Pancreas (tissue), 10 donors: ENCODE results near the gene LAMA5. TPM values are rescaled to one million over a fixed set of nuclear protein-coding genes. Genes with fewer than 3 reads are reported as not detected.

Experiments
- ATAC-seq, 4 donors: fragments of 200-7000 bp; cut with Tn5 transposase; one replicate each; pipeline versions ENCODE4 v1.8.0 to v1.9.1; 2020; ENCODE audit warnings: mild to moderate bottlenecking in 4 of 4, moderate library complexity in 4 of 4
- DNase-seq, 6 donors: peaks; one replicate each; pipeline ENCODE4 v3.0.0-alpha.2; 2020
- FAIRE-seq: peaks from 2 replicates; lab custom pipeline; 2012; peaks lifted over from hg19 to GRCh38; lab: Jason Lieb, UNC
- H3K27ac ChIP-seq, 4 donors: fragments of 200-600 bp; sonication (generic); 1 replicate in 3 of 4; 2 replicates in 1 of 4; pipeline versions ENCODE4 v1.5.0 to v1.8.0; 2020
- H3K27me3 ChIP-seq, 4 donors: fragments of 200-600 bp; one replicate each; pipeline ENCODE4 v1.8.0; 2021
- H3K36me3 ChIP-seq, 3 donors: fragments of 200-600 bp; sonication (generic) in 1 of 3; one replicate each; pipeline versions ENCODE4 v1.5.0 to v1.8.0; 2020 to 2021
- H3K4me1 ChIP-seq, 3 donors: fragments of 200-600 bp; one replicate each; pipeline ENCODE4 v1.8.0; 2021
- H3K4me3 ChIP-seq, 4 donors: fragments of 200-600 bp; sonication (generic) in 2 of 4; one replicate each; pipeline versions ENCODE4 v1.5.0 to v1.8.0; 2020 to 2021
- H3K9me3 ChIP-seq, 4 donors: fragments of 200-600 bp; one replicate each; pipeline ENCODE4 v1.8.0; 2021
- CTCF ChIP-seq, 4 donors: fragments of 200-600 bp; sonication (generic) in 3 of 4; IDR thresholded peaks; one replicate each; pipeline versions ENCODE4 v1.5.0 to v1.8.0; 2021; ENCODE audit warnings: antibody characterized with exemption in 4 of 4
- WGBS, 2 donors: extraction: QIAGEN DNeasy Blood & Tissue Kit; methylation state at CpG; one replicate each; pipeline ENCODE4 v1.1.7; 2013; 5-methylcytosine and 5-hydroxymethylcytosine counted together
- intact Hi-C, 3 donors: fragments of 100-400 bp; cut with DNase I; formaldehyde crosslinking; loops; one replicate each; pipeline versions ENCODE4 v1.11.1 to v1.14.2; 2022
- polyA plus RNA-seq, 2 donors: library from polyadenylated mRNA; stranded (reverse); fragments of 200-250 nt; gene quantifications; one replicate each; pipeline ENCODE4 v1.2.3, GENCODE V29; 2013
- total RNA-seq, 6 donors: library from RNA; stranded (reverse); fragmentation: NEBNext Ultra II Directional in 4 of 6; extraction: Animal tissue kit (Norgen Biotek cat#: 25700) in 4 of 6; gene quantifications; one replicate each; pipeline versions ENCODE4 v1.2.1 to v1.2.4, GENCODE V29; 2021 to 2023
- donor health status: healthy with polysubstance abuse.
- donor health status: DM: no; HTN: no; CAD: no; lungs with moderate emphysema.
- donor health status: DM: no; HTN: no; CAD: no.
- donor health status: control.
- donor health status: control.
- donor health status: Bipolar disorder and iron deficiency.
- donor health status: DM: yes; HTN: yes; CAD: no.
- donor health status: DM: no; HTN: no; CAD: no.
- donor health status: DM: no; HTN: no; CAD: no.
- donor health status: DM: yes; HTN: yes; CAD: no.

Gene LAMA5
- total and polyA plus RNA-seq, 8 donors: 43.6 to 344 (median 62.2) TPM

GRCh38 chr20:62395311-62396242 is 28.5 kb upstream of the LAMA5 start:
- Histone ChIP-seq H3K4me3 (no peak overlapping the region), H3K4me1 (no peaks in the 10 kb centered on the region), H3K27me3 (no peaks in the 10 kb centered on the region), H3K9me3 (no peaks in the 10 kb centered on the region), H3K36me3 (no peaks in the 10 kb centered on the region), H3K27ac (no peak overlapping the region)
- no peak for FAIRE-seq
- no peak for TF ChIP-seq CTCF (IDR thresholded peaks at IDR 0.05)
- 88 to 91% methylated on average over 25 to 27 of the region's 27 CpGs for WGBS, 2 donors
- ATAC-seq: no peak
- intact Hi-C loops: no loop called here
- no peak for DNase-seq

GRCh38 chr20:62394248-62395245 is 27.4 kb upstream of the LAMA5 start:
- Histone ChIP-seq H3K9me3 (no peaks in the 10 kb centered on the region), H3K4me1 (no peaks in the 10 kb centered on the region), H3K27me3 (no peaks in the 10 kb centered on the region), H3K36me3 (no peaks in the 10 kb centered on the region), H3K27ac (no peak overlapping the region), H3K4me3 (no peak overlapping the region)
- ATAC-seq (no peak), FAIRE-seq (no peak), DNase-seq (no peak)
- 93 to 94% methylated on average over 43 to 44 of the region's 44 CpGs for WGBS, 2 donors
- intact Hi-C loops: no loop called here
- no peak for TF ChIP-seq CTCF (IDR thresholded peaks at IDR 0.05)

- Histone ChIP-seq H3K4me3 (no peak overlapping the region), H3K27me3 (no peaks in the 10 kb centered on the region), H3K9me3 (no peaks in the 10 kb centered on the region), H3K4me1 (peaks cover 0 to under 1% (median 0%) of the 10 kb centered on the region in 3 donors), H3K36me3 (peaks cover 0 to 5% (median 0%) of the 10 kb centered on the region in 3 donors), H3K27ac (no peak overlapping the region)
- TF ChIP-seq CTCF (IDR thresholded peaks at IDR 0.05): no peak
- intact Hi-C loops: no loop called here
- FAIRE-seq (no peak), ATAC-seq (no peak), DNase-seq (no peak)
- WGBS, 2 donors: 91 to 92% methylated on average over 23 to 24 of the region's 24 CpGs
Measured at GRCh38 chr20:62393830-62394229, 26.7 kb upstream of the LAMA5 start.

GRCh38 chr20:62393335-62393665 is 26.2 kb upstream of the LAMA5 start:
- DNase-seq: no peak
- H3K27ac ChIP-seq: no peak overlapping the region
- intact Hi-C loops: no loop called here
- H3K9me3 ChIP-seq: no peaks in the 10 kb centered on the region
- FAIRE-seq: no peak
- H3K27me3 ChIP-seq: no peaks in the 10 kb centered on the region
- peaks cover 0 to 10% (median 0%) of the 10 kb centered on the region in 3 donors for H3K36me3 ChIP-seq
- no peak overlapping the region for H3K4me3 ChIP-seq
- 80 to 88% methylated on average over 12 of the region's 12 CpGs for WGBS, 2 donors
- peaks cover 0 to 6% (median under 1%) of the 10 kb centered on the region in 3 donors for H3K4me1 ChIP-seq
- no peak for ATAC-seq
- no peak for TF ChIP-seq CTCF (IDR thresholded peaks at IDR 0.05)
